ENCODE data around the gene PLPP3.

Gene PLPP3

GRCh38 chr1:56553046-56553445 lies 26.3 kb downstream of the PLPP3 start:
- no peaks in the 10 kb centered on the region for H3K27me3 ChIP-seq (ENCODE audit: control insufficient read depth, insufficient read depth, low read length)
- no peaks in the 10 kb centered on the region for H3K36me3 ChIP-seq (ENCODE audit: control insufficient read depth, insufficient read depth, low read length)
- no peak overlapping the region for H3K4me3 ChIP-seq (ENCODE audit: low read length)
- H3K4me1 ChIP-seq (ENCODE audit: control insufficient read depth, insufficient read depth, low read length), result peaks cover 25% of the 10 kb centered on the region
- no peaks in the 10 kb centered on the region for H3K9me3 ChIP-seq (ENCODE audit: control insufficient read depth, low read length)
- no peak overlapping the region for H3K9ac ChIP-seq (ENCODE audit: low read length)

- Histone ChIP-seq H3K9ac (ENCODE audit: low read length) (no peak overlapping the region), H3K4me3 (ENCODE audit: low read length) (no peak overlapping the region), H3K9me3 (ENCODE audit: control insufficient read depth, low read length) (no peaks in the 10 kb centered on the region), H3K36me3 (ENCODE audit: control insufficient read depth, insufficient read depth, low read length) (no peaks in the 10 kb centered on the region), H3K4me1 (ENCODE audit: control insufficient read depth, insufficient read depth, low read length) (peaks cover 32% of the 10 kb centered on the region), H3K27me3 (ENCODE audit: control insufficient read depth, insufficient read depth, low read length) (no peaks in the 10 kb centered on the region)
These were observed 27.0 kb downstream of the PLPP3 start for GRCh38 chr1:56552349-56552748.

GRCh38 chr1:56551691-56552090 lies 27.7 kb downstream of the PLPP3 start:
- H3K9me3 ChIP-seq (ENCODE audit: control insufficient read depth, low read length), result no peaks in the 10 kb centered on the region
- no peaks in the 10 kb centered on the region for H3K27me3 ChIP-seq (ENCODE audit: control insufficient read depth, insufficient read depth, low read length)
- no peak overlapping the region for H3K4me3 ChIP-seq (ENCODE audit: low read length)
- H3K4me1 ChIP-seq (ENCODE audit: control insufficient read depth, insufficient read depth, low read length), result peaks cover 34% of the 10 kb centered on the region
- no peaks in the 10 kb centered on the region for H3K36me3 ChIP-seq (ENCODE audit: control insufficient read depth, insufficient read depth, low read length)
- H3K9ac ChIP-seq (ENCODE audit: low read length), result no peak overlapping the region

GRCh38 chr1:56550859-56551188 lies 28.5 kb downstream of the PLPP3 start:
- Histone ChIP-seq H3K27me3 (ENCODE audit: control insufficient read depth, insufficient read depth, low read length) (no peaks in the 10 kb centered on the region), H3K9me3 (ENCODE audit: control insufficient read depth, low read length) (no peaks in the 10 kb centered on the region), H3K36me3 (ENCODE audit: control insufficient read depth, insufficient read depth, low read length) (no peaks in the 10 kb centered on the region), H3K4me1 (ENCODE audit: control insufficient read depth, insufficient read depth, low read length) (peaks cover 38% of the 10 kb centered on the region), H3K4me3 (ENCODE audit: low read length) (no peak overlapping the region), H3K9ac (ENCODE audit: low read length) (no peak overlapping the region)

GRCh38 chr1:56550138-56550858 lies 29.1 kb downstream of the PLPP3 start:
- Histone ChIP-seq H3K27me3 (ENCODE audit: control insufficient read depth, insufficient read depth, low read length) (no peaks in the 10 kb centered on the region), H3K9ac (ENCODE audit: low read length) (no peak overlapping the region), H3K4me1 (ENCODE audit: control insufficient read depth, insufficient read depth, low read length) (peaks cover 43% of the 10 kb centered on the region), H3K36me3 (ENCODE audit: control insufficient read depth, insufficient read depth, low read length) (no peaks in the 10 kb centered on the region), H3K4me3 (ENCODE audit: low read length) (no peak overlapping the region), H3K9me3 (ENCODE audit: control insufficient read depth, low read length) (no peaks in the 10 kb centered on the region)

GRCh38 chr1:56548571-56548970 lies 30.8 kb downstream of the PLPP3 start:
- Histone ChIP-seq H3K36me3 (ENCODE audit: control insufficient read depth, insufficient read depth, low read length) (no peaks in the 10 kb centered on the region), H3K9ac (ENCODE audit: low read length) (no peak overlapping the region), H3K27me3 (ENCODE audit: control insufficient read depth, insufficient read depth, low read length) (no peaks in the 10 kb centered on the region), H3K4me1 (ENCODE audit: control insufficient read depth, insufficient read depth, low read length) (peaks cover 39% of the 10 kb centered on the region), H3K4me3 (ENCODE audit: low read length) (no peak overlapping the region), H3K9me3 (ENCODE audit: control insufficient read depth, low read length) (no peaks in the 10 kb centered on the region)

- Histone ChIP-seq H3K4me1 (ENCODE audit: control insufficient read depth, insufficient read depth, low read length) (peaks cover 33% of the 10 kb centered on the region), H3K4me3 (ENCODE audit: low read length) (no peak overlapping the region), H3K9ac (ENCODE audit: low read length) (no peak overlapping the region)
These were observed 31.4 kb downstream of the PLPP3 start for GRCh38 chr1:56547977-56548376.

GRCh38 chr1:56547473-56547872 lies 31.9 kb downstream of the PLPP3 start:
- no peaks in the 10 kb centered on the region for H3K27me3 ChIP-seq (ENCODE audit: control insufficient read depth, insufficient read depth, low read length)
- no peaks in the 10 kb centered on the region for H3K36me3 ChIP-seq (ENCODE audit: control insufficient read depth, insufficient read depth, low read length)
- H3K9me3 ChIP-seq (ENCODE audit: control insufficient read depth, low read length), result no peaks in the 10 kb centered on the region
- no peak overlapping the region for H3K9ac ChIP-seq (ENCODE audit: low read length)
- H3K4me1 ChIP-seq (ENCODE audit: control insufficient read depth, insufficient read depth, low read length), result peaks cover 28% of the 10 kb centered on the region
- H3K4me3 ChIP-seq (ENCODE audit: low read length), result no peak overlapping the region

More at GRCh38 chr1:56547977-56548376, 31.4 kb downstream of the PLPP3 start:
- H3K36me3 ChIP-seq (ENCODE audit: control insufficient read depth, insufficient read depth, low read length), result no peaks in the 10 kb centered on the region
- H3K9me3 ChIP-seq (ENCODE audit: control insufficient read depth, low read length), result no peaks in the 10 kb centered on the region
- H3K27me3 ChIP-seq (ENCODE audit: control insufficient read depth, insufficient read depth, low read length), result no peaks in the 10 kb centered on the region

- Histone ChIP-seq H3K4me3 (ENCODE audit: low read length) (no peak overlapping the region), H3K36me3 (ENCODE audit: control insufficient read depth, insufficient read depth, low read length) (no peaks in the 10 kb centered on the region), H3K9ac (ENCODE audit: low read length) (no peak overlapping the region), H3K27me3 (ENCODE audit: control insufficient read depth, insufficient read depth, low read length) (no peaks in the 10 kb centered on the region), H3K4me1 (ENCODE audit: control insufficient read depth, insufficient read depth, low read length) (peaks cover 27% of the 10 kb centered on the region), H3K9me3 (ENCODE audit: control insufficient read depth, low read length) (no peaks in the 10 kb centered on the region)
These were observed 33.7 kb downstream of the PLPP3 start for GRCh38 chr1:56545711-56546110.

- Histone ChIP-seq H3K9ac (ENCODE audit: low read length) (no peak overlapping the region), H3K4me3 (ENCODE audit: low read length) (no peak overlapping the region), H3K36me3 (ENCODE audit: control insufficient read depth, insufficient read depth, low read length) (no peaks in the 10 kb centered on the region), H3K4me1 (ENCODE audit: control insufficient read depth, insufficient read depth, low read length) (peaks cover 19% of the 10 kb centered on the region), H3K27me3 (ENCODE audit: control insufficient read depth, insufficient read depth, low read length) (no peaks in the 10 kb centered on the region), H3K9me3 (ENCODE audit: control insufficient read depth, low read length) (no peaks in the 10 kb centered on the region)
These were observed 35.4 kb downstream of the PLPP3 start for GRCh38 chr1:56543783-56544612.

- Histone ChIP-seq H3K9ac (ENCODE audit: low read length) (no peak overlapping the region), H3K27me3 (ENCODE audit: control insufficient read depth, insufficient read depth, low read length) (no peaks in the 10 kb centered on the region), H3K4me3 (ENCODE audit: low read length) (no peak overlapping the region), H3K9me3 (ENCODE audit: control insufficient read depth, low read length) (no peaks in the 10 kb centered on the region), H3K4me1 (ENCODE audit: control insufficient read depth, insufficient read depth, low read length) (peaks cover 14% of the 10 kb centered on the region), H3K36me3 (ENCODE audit: control insufficient read depth, insufficient read depth, low read length) (no peaks in the 10 kb centered on the region)
These were observed 36.7 kb downstream of the PLPP3 start for GRCh38 chr1:56542651-56543050.

GRCh38 chr1:56541408-56541807 lies 38.0 kb downstream of the PLPP3 start:
- Histone ChIP-seq H3K9me3 (ENCODE audit: control insufficient read depth, low read length) (no peaks in the 10 kb centered on the region), H3K36me3 (ENCODE audit: control insufficient read depth, insufficient read depth, low read length) (no peaks in the 10 kb centered on the region), H3K4me3 (ENCODE audit: low read length) (no peak overlapping the region), H3K9ac (ENCODE audit: low read length) (no peak overlapping the region), H3K27me3 (ENCODE audit: control insufficient read depth, insufficient read depth, low read length) (no peaks in the 10 kb centered on the region), H3K4me1 (ENCODE audit: control insufficient read depth, insufficient read depth, low read length) (peaks cover 10% of the 10 kb centered on the region)

Data from mucosa of stomach (tissue), 1 donor.